Astrocyte (in vitro differentiated cells and primary cell): ENCODE results near the gene ULBP1. TPM values are rescaled to one million over a fixed set of nuclear protein-coding genes. Genes with fewer than 3 reads are reported as not detected.

ENCODE experiments used
- DNase-seq: peaks from one replicate; pipeline ENCODE4 v3.0.0-alpha.2; 2010; ENCODE audit warnings: low read depth
- FAIRE-seq: peaks from 2 replicates; lab custom pipeline; 2011; peaks lifted over from hg19 to GRCh38; lab: Jason Lieb, UNC
- H2AFZ ChIP-seq: 2 replicates; pipeline ENCODE4 v1.6.0; 2012; ENCODE audit warnings: low read depth, low read length, inconsistent platforms
- H3K27ac ChIP-seq: 2 replicates; pipeline ENCODE4 v1.5.1; 2011; ENCODE audit warnings: low read depth, low read length, inconsistent platforms
- H3K27me3 ChIP-seq: 2 replicates; pipeline ENCODE4 v1.6.0; 2011; ENCODE audit warnings: low read length, inconsistent platforms; ENCODE audit not compliant: insufficient read depth
- H3K36me3 ChIP-seq: 2 replicates; pipeline ENCODE4 v1.5.1; 2011; ENCODE audit warnings: low read length, inconsistent platforms; ENCODE audit not compliant: insufficient read depth
- H3K4me1 ChIP-seq: 2 replicates; pipeline ENCODE4 v1.5.1; 2011; ENCODE audit warnings: low read length, inconsistent platforms; ENCODE audit not compliant: insufficient read depth
- H3K4me2 ChIP-seq: 2 replicates; pipeline ENCODE4 v1.6.0; 2012; ENCODE audit warnings: low read length, inconsistent platforms
- H3K4me3 ChIP-seq: 2 replicates; pipeline ENCODE4 v1.5.1; 2011; ENCODE audit warnings: low read depth, mild to moderate bottlenecking, low read length, inconsistent platforms; ENCODE audit not compliant: insufficient read depth
- H3K79me2 ChIP-seq: 2 replicates; pipeline ENCODE4 v1.6.0; 2012; ENCODE audit warnings: mild to moderate bottlenecking, low read length, inconsistent platforms; ENCODE audit not compliant: insufficient read depth
- H3K9ac ChIP-seq: 2 replicates; pipeline ENCODE4 v1.6.0; 2012; ENCODE audit warnings: mild to moderate bottlenecking, low read length, inconsistent platforms
- H3K9me3 ChIP-seq: 2 replicates; pipeline ENCODE4 v1.5.1; 2012; ENCODE audit warnings: low read depth, mild to moderate bottlenecking, low read length, inconsistent platforms; ENCODE audit not compliant: insufficient read depth
- H4K20me1 ChIP-seq: 2 replicates; pipeline ENCODE4 v1.6.0; 2012; ENCODE audit warnings: low read length, inconsistent platforms; ENCODE audit not compliant: insufficient read depth
- H3K27ac Mint-ChIP-seq: one replicate; pipeline ENCODE4 v1.8.0; 2021; ENCODE audit warnings: mild to moderate bottlenecking, mixed read lengths; ENCODE audit not compliant: unreplicated experiment
- H3K27me3 Mint-ChIP-seq: one replicate; pipeline ENCODE4 v1.8.0; 2021; ENCODE audit warnings: low read depth, mixed read lengths; ENCODE audit not compliant: unreplicated experiment
- H3K36me3 Mint-ChIP-seq: one replicate; pipeline ENCODE4 v1.8.0; 2021; ENCODE audit warnings: low read depth, mixed read lengths; ENCODE audit not compliant: unreplicated experiment
- H3K4me1 Mint-ChIP-seq: one replicate; pipeline ENCODE4 v1.8.0; 2021; ENCODE audit warnings: low read depth, mixed read lengths; ENCODE audit not compliant: unreplicated experiment
- H3K4me3 Mint-ChIP-seq: one replicate; pipeline ENCODE4 v1.8.0; 2021; ENCODE audit warnings: mild to moderate bottlenecking, moderate library complexity, mixed read lengths; ENCODE audit not compliant: unreplicated experiment
- H3K9me3 Mint-ChIP-seq: one replicate; pipeline ENCODE4 v1.8.0; 2021; ENCODE audit warnings: mild to moderate bottlenecking, mixed read lengths; ENCODE audit not compliant: unreplicated experiment
- CTCF ChIP-seq: IDR thresholded peaks from 2 replicates; pipeline ENCODE4 v1.5.1; 2011; ENCODE audit warnings: low read depth, mild to moderate bottlenecking, inconsistent platforms, low read length, moderate library complexity; ENCODE audit not compliant: insufficient read depth
- EZH2 ChIP-seq: IDR thresholded peaks from 2 replicates; pipeline ENCODE4 v1.6.1; 2012; ENCODE audit warnings: mild to moderate bottlenecking, low read length, inconsistent platforms; ENCODE audit not compliant: insufficient read depth
- total RNA-seq: library from RNA; stranded (reverse); gene quantifications from 2 replicates; pipeline ENCODE4 v1.2.1, GENCODE V29; 2021

Gene ULBP1
- total RNA-seq, 1 donor from 2014 or later: 7.4 TPM

- Histone ChIP-seq H3K27ac (no peak overlapping the region), H3K79me2 (no peaks in the 10 kb centered on the region), H3K4me1 (peaks cover 24% of the 10 kb centered on the region), H3K4me2 (no peak overlapping the region), H3K36me3 (no peaks in the 10 kb centered on the region), H4K20me1 (no peaks in the 10 kb centered on the region), H3K4me3 (no peak overlapping the region), H3K27me3 (peaks cover 47% of the 10 kb centered on the region), H2AFZ (no peak overlapping the region), H3K9me3 (no peaks in the 10 kb centered on the region), H3K9ac (no peak overlapping the region)
- no peak for DNase-seq
- TF ChIP-seq EZH2 (no peak), CTCF (no peak)
- Mint-ChIP-seq H3K9me3 (peaks cover 2% of the 10 kb centered on the region), H3K27me3 (peaks cover 82% of the 10 kb centered on the region), H3K27ac (no peak overlapping the region), H3K4me3 (no peak overlapping the region), H3K36me3 (peaks cover 5% of the 10 kb centered on the region), H3K4me1 (peaks cover 5% of the 10 kb centered on the region)
- FAIRE-seq: no peak
Measured at GRCh38 chr6:149961728-149962425, 1.9 kb upstream of the ULBP1 start.

- no peaks in the 10 kb centered on the region for H3K9me3 ChIP-seq
- TF ChIP-seq EZH2: no peak
- TF ChIP-seq CTCF: no peak
- H3K4me1 Mint-ChIP-seq: peaks cover 5% of the 10 kb centered on the region
- FAIRE-seq: no peak
- no peak overlapping the region for H3K9ac ChIP-seq
- H3K36me3 ChIP-seq: no peaks in the 10 kb centered on the region
- H3K4me3 Mint-ChIP-seq: peak overlapping the region; percentile 93
- peak overlapping the region; percentile 97 for H3K27ac Mint-ChIP-seq
- DNase-seq: no peak
- peak overlapping the region; percentile 56 for H3K4me3 ChIP-seq
- peaks cover 86% of the 10 kb centered on the region for H3K27me3 Mint-ChIP-seq
- peaks cover 11% of the 10 kb centered on the region for H3K36me3 Mint-ChIP-seq
- H3K27ac ChIP-seq: no peak overlapping the region
- no peaks in the 10 kb centered on the region for H3K79me2 ChIP-seq
- H3K4me2 ChIP-seq: peak overlapping the region; percentile 85
- peak overlapping the region; percentile 32 for H2AFZ ChIP-seq
- peaks cover 24% of the 10 kb centered on the region for H3K4me1 ChIP-seq
- H3K9me3 Mint-ChIP-seq: peaks cover 2% of the 10 kb centered on the region
- H4K20me1 ChIP-seq: no peaks in the 10 kb centered on the region
- H3K27me3 ChIP-seq: peaks cover 46% of the 10 kb centered on the region
Measured at GRCh38 chr6:149962461-149963211, 1.1 kb upstream of the ULBP1 start.

- TF ChIP-seq EZH2: no peak
- H3K4me1 Mint-ChIP-seq: peaks cover 6% of the 10 kb centered on the region
- peaks cover 15% of the 10 kb centered on the region for H3K36me3 Mint-ChIP-seq
- Histone ChIP-seq H3K9me3 (no peaks in the 10 kb centered on the region), H3K4me2 (peak overlapping the region; percentile 85), H3K79me2 (no peaks in the 10 kb centered on the region), H3K4me1 (peaks cover 24% of the 10 kb centered on the region), H3K27ac (no peak overlapping the region), H2AFZ (peak overlapping the region; percentile 32), H4K20me1 (no peaks in the 10 kb centered on the region), H3K36me3 (no peaks in the 10 kb centered on the region), H3K27me3 (peaks cover 41% of the 10 kb centered on the region), H3K4me3 (peak overlapping the region; percentile 56), H3K9ac (peak overlapping the region; percentile 83)
- FAIRE-seq: no peak
- peaks cover 2% of the 10 kb centered on the region for H3K9me3 Mint-ChIP-seq
- DNase-seq: peak; percentile 36
- peaks cover 86% of the 10 kb centered on the region for H3K27me3 Mint-ChIP-seq
- peak overlapping the region; percentile 97 for H3K27ac Mint-ChIP-seq
- peak overlapping the region; percentile 93 for H3K4me3 Mint-ChIP-seq
Measured at GRCh38 chr6:149963212-149963461, 606 bp upstream of the ULBP1 start.
